KMS-11 (cell line): ENCODE measurements around the gene ZC3H13.

Experiments
- H2AFZ ChIP-seq: fragments of 200-600 bp; sonication (generic); 2 replicates; pipeline ENCODE4 v1.6.1; 2016; ENCODE audit warnings: antibody characterized with exemption, mixed run types, low read depth
- H3K27ac ChIP-seq: fragments of 200-600 bp; sonication (generic); 2 replicates; pipeline ENCODE4 v1.6.1; 2016; ENCODE audit warnings: mild to moderate bottlenecking, mixed run types
- H3K27me3 ChIP-seq: fragments of 200-600 bp; sonication (generic); 2 replicates; pipeline ENCODE4 v1.6.1; 2017; ENCODE audit warnings: mild to moderate bottlenecking, low read depth, mixed run types, moderate library complexity; ENCODE audit not compliant: insufficient read depth
- H3K36me3 ChIP-seq: fragments of 200-600 bp; sonication (generic); 2 replicates; pipeline ENCODE4 v1.6.1; 2017; ENCODE audit warnings: mild to moderate bottlenecking, mixed run types; ENCODE audit not compliant: insufficient read depth
- H3K4me1 ChIP-seq: fragments of 200-600 bp; sonication (generic); 2 replicates; pipeline ENCODE4 v1.6.1; 2016; ENCODE audit warnings: mild to moderate bottlenecking, low read depth, mixed run types; ENCODE audit not compliant: poor library complexity, severe bottlenecking
- H3K4me2 ChIP-seq: fragments of 200-600 bp; sonication (generic); 2 replicates; pipeline ENCODE4 v1.7.0; 2016; ENCODE audit warnings: mild to moderate bottlenecking, mixed run types
- H3K4me3 ChIP-seq: fragments of 200-600 bp; sonication (generic); IDR thresholded peaks from 2 replicates; pipeline ENCODE4 v1.6.1; 2017; ENCODE audit warnings: low read depth, low read length, mixed read lengths; ENCODE audit not compliant: insufficient read depth
- H3K79me2 ChIP-seq: fragments of 200-600 bp; sonication (generic); 2 replicates; pipeline ENCODE4 v1.6.1; 2016; ENCODE audit warnings: low read depth, mixed run types; ENCODE audit not compliant: insufficient read depth
- H3K9ac ChIP-seq: fragments of 200-600 bp; sonication (generic); 2 replicates; pipeline ENCODE4 v1.6.1; 2016; ENCODE audit warnings: mild to moderate bottlenecking, mixed run types
- H4K20me1 ChIP-seq: fragments of 200-600 bp; sonication (generic); 2 replicates; pipeline ENCODE4 v1.6.1; 2016; ENCODE audit warnings: mild to moderate bottlenecking, mixed run types; ENCODE audit not compliant: insufficient read depth
- TF ChIP-seq, protein P1 (sequence below): fragments of 200-600 bp; sonication (generic); conservative IDR thresholded peaks from 2 replicates; pipeline ENCODE4 v1.6.1; 2017; ENCODE audit warnings: low read depth, mild to moderate bottlenecking, antibody characterized with exemption, low read length, moderate library complexity, mixed read lengths

Gene ZC3H13

DNA sequence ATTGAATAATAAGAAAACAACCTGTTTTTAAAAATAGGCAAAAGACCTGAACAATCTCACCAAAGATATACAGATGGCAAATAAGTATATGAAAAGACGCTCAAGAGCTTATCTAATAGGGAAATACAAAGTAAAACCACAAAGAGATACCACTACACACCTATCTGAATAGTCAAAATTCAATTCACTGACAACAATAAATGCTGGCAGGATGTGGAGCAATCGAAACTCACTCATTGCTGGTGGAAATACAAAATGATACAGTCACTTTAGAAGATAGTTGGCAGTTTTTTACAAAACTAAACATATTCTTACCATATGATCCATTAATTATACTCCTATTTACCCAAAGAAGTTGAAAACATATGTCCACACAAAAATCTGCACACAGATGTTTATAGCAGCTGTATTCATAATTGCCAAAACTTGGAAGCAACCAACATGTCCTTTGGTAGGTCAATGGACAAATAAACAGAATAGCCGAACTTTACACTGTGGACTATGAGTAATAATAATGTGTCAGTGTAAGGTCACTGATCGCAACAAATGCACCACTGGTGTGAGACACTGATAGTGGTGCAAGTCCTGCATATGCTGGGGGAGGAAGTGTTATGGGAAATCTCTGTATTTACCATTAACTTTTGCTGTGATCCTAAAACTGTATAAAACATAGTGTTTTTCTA lies 20.8 kb downstream of the ZC3H13 start:
- no peak overlapping the region for H3K4me2 ChIP-seq
- no peaks in the 10 kb centered on the region for H3K36me3 ChIP-seq

DNA sequence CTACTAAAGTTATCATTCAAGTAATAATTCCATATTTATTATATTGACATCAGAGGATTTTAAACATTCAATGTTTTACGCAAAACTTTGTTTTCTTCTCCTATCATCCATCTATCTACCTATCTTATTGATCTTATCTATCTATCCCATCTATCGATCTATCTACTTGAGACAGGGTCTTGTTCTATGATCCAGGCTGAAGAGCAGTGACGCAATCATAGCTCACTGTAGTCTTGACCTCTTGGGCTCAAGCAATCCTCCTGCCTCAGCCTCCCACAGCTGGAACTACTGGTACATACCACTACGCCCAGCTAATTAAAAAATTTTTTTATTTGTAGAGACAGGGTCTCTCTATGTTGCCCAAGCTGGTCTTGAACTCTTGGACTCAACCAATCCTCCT lies 27.4 kb downstream of the ZC3H13 start:
- no peaks in the 10 kb centered on the region for H3K36me3 ChIP-seq
- no peaks in the 10 kb centered on the region for H4K20me1 ChIP-seq
- no peaks in the 10 kb centered on the region for H3K79me2 ChIP-seq
- TF ChIP-seq, protein P1, sequence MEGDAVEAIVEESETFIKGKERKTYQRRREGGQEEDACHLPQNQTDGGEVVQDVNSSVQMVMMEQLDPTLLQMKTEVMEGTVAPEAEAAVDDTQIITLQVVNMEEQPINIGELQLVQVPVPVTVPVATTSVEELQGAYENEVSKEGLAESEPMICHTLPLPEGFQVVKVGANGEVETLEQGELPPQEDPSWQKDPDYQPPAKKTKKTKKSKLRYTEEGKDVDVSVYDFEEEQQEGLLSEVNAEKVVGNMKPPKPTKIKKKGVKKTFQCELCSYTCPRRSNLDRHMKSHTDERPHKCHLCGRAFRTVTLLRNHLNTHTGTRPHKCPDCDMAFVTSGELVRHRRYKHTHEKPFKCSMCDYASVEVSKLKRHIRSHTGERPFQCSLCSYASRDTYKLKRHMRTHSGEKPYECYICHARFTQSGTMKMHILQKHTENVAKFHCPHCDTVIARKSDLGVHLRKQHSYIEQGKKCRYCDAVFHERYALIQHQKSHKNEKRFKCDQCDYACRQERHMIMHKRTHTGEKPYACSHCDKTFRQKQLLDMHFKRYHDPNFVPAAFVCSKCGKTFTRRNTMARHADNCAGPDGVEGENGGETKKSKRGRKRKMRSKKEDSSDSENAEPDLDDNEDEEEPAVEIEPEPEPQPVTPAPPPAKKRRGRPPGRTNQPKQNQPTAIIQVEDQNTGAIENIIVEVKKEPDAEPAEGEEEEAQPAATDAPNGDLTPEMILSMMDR, result no peak
- H2AFZ ChIP-seq, result no peak overlapping the region
- no peak overlapping the region for H3K9ac ChIP-seq
- no peaks in the 10 kb centered on the region for H3K4me1 ChIP-seq
- H3K27me3 ChIP-seq, result no peaks in the 10 kb centered on the region
- no peak overlapping the region for H3K27ac ChIP-seq
- H3K4me3 ChIP-seq, result no peak overlapping the region
- H3K4me2 ChIP-seq, result no peak overlapping the region

More for the DNA sequence above, 20.8 kb downstream of the ZC3H13 start:
- Histone ChIP-seq H3K4me1 (no peaks in the 10 kb centered on the region), H3K27ac (no peak overlapping the region), H4K20me1 (no peaks in the 10 kb centered on the region), H3K9ac (no peak overlapping the region), H3K79me2 (no peaks in the 10 kb centered on the region), H3K4me3 (no peak overlapping the region), H2AFZ (no peak overlapping the region), H3K27me3 (no peaks in the 10 kb centered on the region)
- TF ChIP-seq, protein P1, result no peak

DNA sequence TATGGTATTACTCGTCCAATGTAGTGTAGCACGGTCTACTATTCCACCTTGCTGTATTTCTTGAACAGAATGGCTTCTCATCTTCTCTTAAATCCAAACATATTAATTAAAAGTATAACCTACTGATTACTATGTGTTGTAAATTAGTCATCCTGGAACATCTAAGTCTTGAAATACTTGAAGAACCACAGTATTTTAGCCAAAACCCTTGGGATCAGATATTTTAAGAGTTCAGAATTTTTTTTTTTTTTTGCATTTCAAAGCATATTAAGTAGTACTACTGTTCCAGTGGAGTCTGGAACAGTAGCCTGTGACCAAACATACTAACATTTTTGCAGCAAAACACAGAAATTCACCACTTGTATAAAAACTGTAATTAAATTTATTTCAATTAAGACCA lies 30.1 kb downstream of the ZC3H13 start:
- no peak overlapping the region for H3K4me3 ChIP-seq
- TF ChIP-seq, protein P1, result no peak
- no peak overlapping the region for H2AFZ ChIP-seq
- H3K9ac ChIP-seq, result no peak overlapping the region
- H4K20me1 ChIP-seq, result no peaks in the 10 kb centered on the region
- H3K27me3 ChIP-seq, result no peaks in the 10 kb centered on the region
- H3K36me3 ChIP-seq, result no peaks in the 10 kb centered on the region
- no peak overlapping the region for H3K27ac ChIP-seq
- no peaks in the 10 kb centered on the region for H3K79me2 ChIP-seq
- no peak overlapping the region for H3K4me2 ChIP-seq
- H3K4me1 ChIP-seq, result no peaks in the 10 kb centered on the region

DNA sequence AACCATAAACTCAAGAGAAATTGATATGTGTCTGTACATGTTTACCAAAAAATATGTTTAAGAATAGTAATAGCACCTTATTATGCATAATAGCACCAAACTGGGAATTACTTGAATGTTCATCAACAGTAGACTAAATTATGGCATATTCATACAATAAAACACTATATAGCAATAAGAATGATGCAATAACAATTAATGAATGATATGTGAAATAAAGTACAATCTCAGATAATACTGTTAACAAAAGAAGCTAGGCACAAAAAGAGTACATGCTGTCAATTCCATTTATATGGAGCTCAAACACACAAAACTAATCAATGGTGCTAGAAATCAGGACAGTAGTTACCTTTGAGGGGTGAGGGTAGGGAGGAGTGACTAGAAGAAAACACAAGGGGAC lies 36.3 kb downstream of the ZC3H13 start:
- H3K36me3 ChIP-seq, result no peaks in the 10 kb centered on the region
- no peak overlapping the region for H3K27ac ChIP-seq
- no peaks in the 10 kb centered on the region for H3K79me2 ChIP-seq
- H3K4me2 ChIP-seq, result no peak overlapping the region
- H3K27me3 ChIP-seq, result no peaks in the 10 kb centered on the region
- H4K20me1 ChIP-seq, result no peaks in the 10 kb centered on the region
- no peak overlapping the region for H3K4me3 ChIP-seq
- TF ChIP-seq, protein P1, result no peak
- H2AFZ ChIP-seq, result no peak overlapping the region
- H3K4me1 ChIP-seq, result no peaks in the 10 kb centered on the region
- no peak overlapping the region for H3K9ac ChIP-seq
